G401 (cell line): ENCODE measurements around the gene FTL. TPM values are rescaled to one million over a fixed set of nuclear protein-coding genes. Genes with fewer than 3 reads are reported as not detected.
A peak's percentile ranks its signal among the peaks of the same experiment; 100 is the strongest.

Experiments
- DNase-seq: peaks from one replicate; pipeline ENCODE4 v3.0.0-alpha.2; 2015; ENCODE audit warnings: low spot score
- in situ Hi-C: cut with HindIII; loops from 2 replicates; pipeline ENCODE4 v1.10.0; 2016; ENCODE audit warnings: low sequenced_read_pairs, mixed read lengths
- total RNA-seq: library from RNA; depleted of rRNA; stranded (reverse); fragments of >200 nt; shearing (Covaris generic); gene quantifications from 2 replicates; pipeline ENCODE4 v1.2.3, GENCODE V29; 2014

FTL gene
- total RNA-seq, 1 experiment from 2014 or later = 4,146 TPM

GRCh38 chr19:48943081-48943480 lies 22.0 kb upstream of the FTL start:
- DNase-seq = no peak
- in situ Hi-C loops = no loop called here

GRCh38 chr19:48945415-48945814 lies 19.7 kb upstream of the FTL start:
- in situ Hi-C loops = no loop called here
- no peak for DNase-seq

- DNase-seq = no peak
- in situ Hi-C loops = no loop called here
Measured at GRCh38 chr19:48945817-48946216, 19.3 kb upstream of the FTL start.

GRCh38 chr19:48946463-48947257 lies 18.4 kb upstream of the FTL start:
- in situ Hi-C loops = no loop called here
- no peak for DNase-seq

- in situ Hi-C loops = no loop called here
- DNase-seq = no peak
Measured at GRCh38 chr19:48947258-48947542, 17.9 kb upstream of the FTL start.

GRCh38 chr19:48950159-48950558 lies 14.9 kb upstream of the FTL start:
- DNase-seq = no peak
- in situ Hi-C loops = no loop called here

GRCh38 chr19:48950830-48951519 lies 14.1 kb upstream of the FTL start:
- DNase-seq = no peak
- in situ Hi-C loops = no loop called here

- in situ Hi-C loops = no loop called here
- DNase-seq = no peak
Measured at GRCh38 chr19:48953141-48953540, 12.0 kb upstream of the FTL start.

GRCh38 chr19:48953990-48954594 lies 11.0 kb upstream of the FTL start:
- in situ Hi-C loops = no loop called here
- no peak for DNase-seq

GRCh38 chr19:48954595-48955307 lies 10.4 kb upstream of the FTL start, which contains the start of gene BAX:
Gene BAX (plus strand): TSS chr19:48954875. CDS start chr19:48954929, 54 bp downstream.
- in situ Hi-C loops = no loop called here
- DNase-seq = peak; percentile 97

- no peak for DNase-seq
- in situ Hi-C loops = no loop called here
Measured at GRCh38 chr19:48955308-48955958, 9.7 kb upstream of the FTL start.

GRCh38 chr19:48958006-48958405 lies 7.1 kb upstream of the FTL start:
- in situ Hi-C loops = no loop called here
- DNase-seq = no peak

- in situ Hi-C loops = no loop called here
Measured at GRCh38 chr19:48959341-48960239, 5.5 kb upstream of the FTL start.

GRCh38 chr19:48961051-48961649 lies 4.0 kb upstream of the FTL start:
- in situ Hi-C loops = no loop called here
- no peak for DNase-seq

More at GRCh38 chr19:48959341-48960239, 5.5 kb upstream of the FTL start:
- no peak for DNase-seq

GRCh38 chr19:48961673-48962028 lies 3.5 kb upstream of the FTL start:
- in situ Hi-C loops = no loop called here
- DNase-seq = no peak

GRCh38 chr19:48962029-48962848 lies 2.9 kb upstream of the FTL start:
- DNase-seq = peak; percentile 29
- in situ Hi-C loops = no loop called here

- DNase-seq = no peak
Measured at GRCh38 chr19:48962849-48963165, 2.3 kb upstream of the FTL start.

More at GRCh38 chr19:48962849-48963165, 2.3 kb upstream of the FTL start:
- in situ Hi-C loops = no loop called here
